Stimulated activated CD8-positive, alpha-beta memory T cell treated with anti-CD3 and anti-CD28 coated beads, Interleukin-15, amount 100 ng/mL, for 1 hour (primary cell): Measurements from ENCODE around the gene RPRM.
"Not testable (repeated sequence)": the region's sequence is repeated elsewhere in the genome, so short reads cannot be mapped to it uniquely, and the experiment has no call there.

Experiments
- DNase-seq: peaks from one replicate; pipeline ENCODE4 v3.0.0-alpha.2; 2020; ENCODE audit warnings: low read depth

RPRM gene

GRCh38 chr2:153455861-153456260 is 22.7 kb downstream of the RPRM start:
- DNase-seq: no peak

GRCh38 chr2:153455403-153455802 is 23.2 kb downstream of the RPRM start:
- no peak for DNase-seq

GRCh38 chr2:153451611-153452010 is 27.0 kb downstream of the RPRM start:
- no peak for DNase-seq

GRCh38 chr2:153443106-153443505 is 35.5 kb downstream of the RPRM start:
- DNase-seq: no peak

- DNase-seq: not testable (repeated sequence)
These were observed 35.9 kb downstream of the RPRM start for GRCh38 chr2:153442616-153443015.

GRCh38 chr2:153440090-153440489 is 38.5 kb downstream of the RPRM start:
- DNase-seq: not testable (repeated sequence)

GRCh38 chr2:153433403-153433802 is 45.2 kb downstream of the RPRM start:
- DNase-seq: no peak

GRCh38 chr2:153432381-153432780 is 46.2 kb downstream of the RPRM start:
- DNase-seq: no peak

- DNase-seq: no peak
These were observed 47.4 kb downstream of the RPRM start for GRCh38 chr2:153431114-153431513.
